PC-9 (cell line): ENCODE data around the gene MINDY4.

ENCODE experiments used
- CTCF ChIP-seq: fragments of 200-600 bp; sonication (generic); conservative IDR thresholded peaks from 2 replicates; pipeline ENCODE4 v1.6.1; 2017; ENCODE audit warnings: mixed run types, antibody characterized with exemption, mild to moderate bottlenecking, moderate library complexity
- EZH2 ChIP-seq: fragments of 200-600 bp; sonication (generic); IDR thresholded peaks from 2 replicates; pipeline ENCODE4 v1.8.0; 2017; ENCODE audit warnings: antibody characterized with exemption, low read depth

GRCh38 chr7:30810986-30811385, 39.8 kb downstream of the MINDY4 start:
- TF ChIP-seq CTCF (no peak), EZH2 (no peak)
